Psoas muscle (tissue), 8 donors: ENCODE results near the gene ANKRD28. TPM values are rescaled to one million over a fixed set of nuclear protein-coding genes. Genes with fewer than 3 reads are reported as not detected.
A peak's percentile ranks its signal among the peaks of the same experiment; 100 is the strongest.

ENCODE experiments used
- ATAC-seq, 4 donors: fragments of 200-7000 bp; cut with Tn5 transposase; one replicate each; pipeline ENCODE4 v1.9.1; 2020; ENCODE audit warnings: moderate library complexity in 3 of 4, mild to moderate bottlenecking in 2 of 4
- DNase-seq, 2 donors: peaks; one replicate each; pipeline ENCODE4 v3.0.0-alpha.2; 2020
- H3K27ac ChIP-seq: fragments of 200-600 bp; one replicate; pipeline ENCODE4 v1.8.0; 2022
- H3K27me3 ChIP-seq, 3 donors: fragments of 200-600 bp in 1 of 3; one replicate each; pipeline versions ENCODE4 v1.6.1 to v1.8.0; 2013 to 2022; ENCODE audit warnings: low read length in 2 of 3, mild to moderate bottlenecking in 2 of 3, moderate library complexity in 1 of 3; ENCODE audit not compliant: insufficient read depth in 3 of 3
- H3K36me3 ChIP-seq, 2 donors: fragments of 200-600 bp in 1 of 2; one replicate each; pipeline versions ENCODE4 v1.6.1 to v1.8.0; 2013 to 2022; ENCODE audit warnings: low read depth in 1 of 2, mild to moderate bottlenecking in 1 of 2, moderate library complexity in 1 of 2; ENCODE audit not compliant: insufficient read depth in 1 of 2
- H3K4me1 ChIP-seq: fragments of 200-600 bp; one replicate; pipeline ENCODE4 v1.8.0; 2022
- H3K4me3 ChIP-seq: fragments of 200-600 bp; one replicate; pipeline ENCODE4 v1.8.0; 2022; ENCODE audit warnings: mild to moderate bottlenecking
- H3K9me3 ChIP-seq: fragments of 200-600 bp; one replicate; pipeline ENCODE4 v1.8.0; 2022
- CTCF ChIP-seq: fragments of 200-600 bp; IDR thresholded peaks from one replicate; pipeline ENCODE4 v1.8.0; 2022; ENCODE audit warnings: antibody characterized with exemption
- WGBS, 3 donors: extraction: QIAGEN DNeasy Blood & Tissue Kit; methylation state at CpG; one replicate each; pipeline versions ENCODE4 v1.1.6 to v1.1.7; 2013; 5-methylcytosine and 5-hydroxymethylcytosine counted together
- intact Hi-C, 2 donors: fragments of 100-400 bp; cut with DNase I; formaldehyde crosslinking; loops; one replicate each; pipeline versions ENCODE4 v1.11.0 to v1.14.2; 2022
- polyA plus RNA-seq, 3 donors: library from polyadenylated mRNA; stranded (reverse); fragments of 200-250 nt; gene quantifications; one replicate each; pipeline ENCODE4 v1.2.3, GENCODE V29; 2013
- total RNA-seq, 4 donors: library from RNA; stranded (reverse); fragmentation: NEBNext Ultra II Directional in 2 of 4; extraction: Animal tissue kit (Norgen Biotek cat#: 25700) in 2 of 4; gene quantifications; one replicate each; pipeline versions ENCODE4 v1.2.1 to v1.2.4, GENCODE V29; 2021 to 2023
- donor health status: healthy with polysubstance abuse.
- donor health status: DM: no; HTN: no; CAD: no; lungs with moderate emphysema.
- donor health status: Bipolar disorder and iron deficiency.
- donor health status: healthy.
- donor health status: DM: yes; HTN: yes; CAD: no.
- donor health status: DM: no; HTN: no; CAD: no.
- donor health status: DM: no; HTN: no; CAD: no.
- donor health status: DM: yes; HTN: yes; CAD: no.

The ANKRD28 gene
- total and polyA plus RNA-seq, 7 donors: 32.4 to 90.8 (median 69.3) TPM

GRCh38 chr3:15794303-15794771, 3.4 kb downstream of the ANKRD28 start:
- ATAC-seq (peak in 3 of 4 donors; percentile 24 to 40 (median 34)), DNase-seq (no peak)
- no peak for TF ChIP-seq CTCF
- H3K4me1 ChIP-seq: peaks cover 11% of the 10 kb centered on the region
- H3K4me3 ChIP-seq: peak overlapping the region; percentile 65
- WGBS, 3 donors: 30 to 47% (median 34%) methylated on average over 3 of the region's 3 CpGs
- no peaks in the 10 kb centered on the region for H3K27me3 ChIP-seq
- peak overlapping the region; percentile 86 for H3K27ac ChIP-seq
- H3K9me3 ChIP-seq: peaks cover 3% of the 10 kb centered on the region
- intact Hi-C loops: no loop called here
- H3K36me3 ChIP-seq: no peaks in the 10 kb centered on the region

GRCh38 chr3:15791525-15791924, 6.3 kb downstream of the ANKRD28 start:
- H3K36me3 ChIP-seq: no peaks in the 10 kb centered on the region
- no peak overlapping the region for H3K27ac ChIP-seq
- ATAC-seq: no peak
- H3K4me1 ChIP-seq: peaks cover 4% of the 10 kb centered on the region
- intact Hi-C loops: no loop called here
- WGBS, 3 donors: 81 to 92% (median 83%) methylated on average over 1 of the region's 1 CpG
- no peak for TF ChIP-seq CTCF
- peaks cover 3% of the 10 kb centered on the region for H3K9me3 ChIP-seq
- DNase-seq: no peak
- H3K4me3 ChIP-seq: no peak overlapping the region
- H3K27me3 ChIP-seq: no peaks in the 10 kb centered on the region

- DNase-seq (no peak), ATAC-seq (no peak)
- no peak for TF ChIP-seq CTCF
- 100% methylated on average over 1 of the region's 1 CpG for WGBS, 3 donors
- H3K36me3 ChIP-seq: no peaks in the 10 kb centered on the region
- no peaks in the 10 kb centered on the region for H3K27me3 ChIP-seq
- H3K9me3 ChIP-seq: peaks cover 3% of the 10 kb centered on the region
- no peak overlapping the region for H3K27ac ChIP-seq
- intact Hi-C loops: no loop called here
- H3K4me1 ChIP-seq: peaks cover 18% of the 10 kb centered on the region
- no peak overlapping the region for H3K4me3 ChIP-seq
These were observed 9.8 kb downstream of the ANKRD28 start for GRCh38 chr3:15787941-15788340.

- ATAC-seq: peak in 1 of 4 donors; percentile 17
- Histone ChIP-seq H3K4me1 (peaks cover 22% of the 10 kb centered on the region), H3K27ac (no peak overlapping the region), H3K9me3 (peaks cover 3% of the 10 kb centered on the region), H3K4me3 (no peak overlapping the region), H3K36me3 (no peaks in the 10 kb centered on the region), H3K27me3 (no peaks in the 10 kb centered on the region)
- intact Hi-C loops: no loop called here
- 96 to 98% (median 97%) methylated on average over 1 of the region's 1 CpG for WGBS, 3 donors
- TF ChIP-seq CTCF: no peak
- DNase-seq: no peak
These were observed 10.3 kb downstream of the ANKRD28 start for GRCh38 chr3:15787526-15787925.

GRCh38 chr3:15783361-15783969, 14.3 kb downstream of the ANKRD28 start:
- H3K4me1 ChIP-seq: peaks cover 43% of the 10 kb centered on the region
- TF ChIP-seq CTCF: no peak
- intact Hi-C loops: no loop called here

More at GRCh38 chr3:15783361-15783969, 14.3 kb downstream of the ANKRD28 start:
- Histone ChIP-seq H3K36me3 (no peaks in the 10 kb centered on the region), H3K9me3 (no peaks in the 10 kb centered on the region), H3K27me3 (no peaks in the 10 kb centered on the region), H3K4me3 (peak overlapping the region; percentile 37), H3K27ac (no peak overlapping the region)
- DNase-seq (no peak), ATAC-seq (no peak)
- WGBS, 3 donors: 45 to 72% (median 49%) methylated on average over 4 of the region's 4 CpGs
